ENCODE measurements around the gene MAML3. TPM values are rescaled to one million over a fixed set of nuclear protein-coding genes. Genes with fewer than 3 reads are reported as not detected.

Gene MAML3
- total RNA-seq, 2 donors from 2014 or later = 2.6 to 5.8 TPM

DNA sequence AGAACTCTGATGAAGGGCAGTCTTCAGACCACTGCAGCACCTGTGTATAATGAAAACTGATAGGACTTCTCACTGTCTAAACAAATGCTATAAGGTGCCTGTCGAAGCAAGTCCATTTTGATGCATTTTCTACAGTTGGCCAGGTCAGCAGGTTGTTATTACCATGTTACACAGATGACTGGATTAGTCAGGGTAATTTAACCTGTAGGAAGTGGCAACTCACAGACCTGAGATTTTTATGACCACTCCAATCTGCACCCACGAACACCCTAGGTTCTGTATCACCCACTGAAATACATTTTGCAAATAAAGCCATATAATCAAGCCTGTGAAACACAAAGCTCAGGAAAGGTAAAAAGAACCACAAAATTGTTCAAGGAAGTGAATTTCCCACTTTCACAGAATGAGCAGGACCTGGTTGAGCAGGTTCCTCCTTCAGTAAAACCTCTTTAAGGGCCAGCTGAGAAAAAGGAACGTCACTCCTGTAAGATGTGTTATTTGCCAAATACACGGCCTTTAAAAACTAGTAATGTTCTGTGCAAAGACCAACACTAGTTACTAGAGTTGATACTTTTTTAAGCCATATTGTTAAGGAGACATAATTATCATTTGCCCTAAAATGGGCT lies 12.7 kb downstream of the MAML3 start:
- Histone ChIP-seq H3K9me3 (no peaks in the 10 kb centered on the region), H3K27ac (no peak overlapping the region), H3K36me3 (no peaks in the 10 kb centered on the region), H3K4me3 (no peak overlapping the region), H3K4me1 (no peaks in the 10 kb centered on the region), H3K27me3 (no peaks in the 10 kb centered on the region)
- no peak for TF ChIP-seq CTCF (IDR thresholded peaks at IDR 0.05)
- no peak for DNase-seq (ENCODE audit: low spot score)

- peaks cover 0 to 4% of the 10 kb centered on the region in 2 donors for H3K4me1 ChIP-seq
- no peak overlapping the region for H3K4me3 ChIP-seq
- no peaks in the 10 kb centered on the region for H3K27me3 ChIP-seq
- H3K27ac ChIP-seq = no peak overlapping the region
- H3K36me3 ChIP-seq = no peaks in the 10 kb centered on the region
- TF ChIP-seq CTCF (IDR thresholded peaks at IDR 0.05) = no peak
- DNase-seq (ENCODE audit: low spot score) = no peak
- no peaks in the 10 kb centered on the region for H3K9me3 ChIP-seq
Observed at GRCh38 chr4:140140566-140140965, 13.4 kb downstream of the MAML3 start.

DNA sequence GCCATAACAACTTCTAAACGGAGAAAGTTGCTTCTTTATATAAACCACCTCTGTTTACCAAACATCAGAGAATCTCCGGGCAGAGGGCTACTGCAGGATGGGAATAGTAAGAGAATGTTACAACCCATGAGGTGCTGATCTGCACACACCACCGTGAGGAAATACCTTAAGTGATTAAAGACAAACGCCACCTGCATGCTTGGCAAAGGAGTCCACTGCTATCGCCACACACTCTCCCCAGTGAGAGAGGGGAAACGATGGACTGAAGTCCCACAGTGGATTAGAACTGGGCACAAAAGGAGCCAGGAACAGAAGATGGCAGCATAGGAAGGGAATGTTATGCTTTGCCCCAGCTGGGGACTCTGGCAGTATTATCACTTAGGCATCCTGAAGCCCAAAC lies 15.6 kb downstream of the MAML3 start:
- TF ChIP-seq CTCF (IDR thresholded peaks at IDR 0.05) = no peak
- peaks cover 0 to 10% of the 10 kb centered on the region in 2 donors for H3K4me1 ChIP-seq
- no peaks in the 10 kb centered on the region for H3K27me3 ChIP-seq
- no peak overlapping the region for H3K4me3 ChIP-seq
- H3K27ac ChIP-seq = no peak overlapping the region
- no peak for DNase-seq (ENCODE audit: low spot score)
- H3K9me3 ChIP-seq = no peaks in the 10 kb centered on the region
- no peaks in the 10 kb centered on the region for H3K36me3 ChIP-seq

GRCh38 chr4:140137671-140138070 lies 16.3 kb downstream of the MAML3 start:
- H3K4me1 ChIP-seq = peaks cover 0 to 10% of the 10 kb centered on the region in 2 donors
- DNase-seq (ENCODE audit: low spot score) = no peak
- H3K27ac ChIP-seq = no peak overlapping the region
- TF ChIP-seq CTCF (IDR thresholded peaks at IDR 0.05) = no peak
- H3K9me3 ChIP-seq = no peaks in the 10 kb centered on the region
- H3K27me3 ChIP-seq = no peaks in the 10 kb centered on the region
- no peaks in the 10 kb centered on the region for H3K36me3 ChIP-seq
- no peak overlapping the region for H3K4me3 ChIP-seq

DNA sequence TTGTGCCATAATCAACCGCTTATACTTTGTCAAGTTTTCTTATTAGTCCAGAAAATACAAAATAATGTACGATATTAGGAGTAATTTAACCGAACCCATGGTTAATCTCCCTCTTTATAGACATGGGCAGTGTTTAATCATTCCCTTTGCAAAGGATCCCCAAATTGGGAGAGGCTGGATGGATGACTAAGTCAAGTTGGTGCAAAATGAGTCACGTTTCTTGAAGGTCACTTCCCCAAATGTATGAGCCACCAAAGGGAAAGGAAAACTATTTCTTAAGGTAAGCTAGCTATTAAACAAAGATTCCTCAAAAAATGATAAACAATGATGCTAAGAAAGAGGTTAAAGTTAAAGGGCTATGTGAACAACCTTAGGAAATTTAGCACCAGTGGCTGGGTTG lies 17.5 kb downstream of the MAML3 start:
- DNase-seq (ENCODE audit: low spot score) = no peak
- Histone ChIP-seq H3K9me3 (no peaks in the 10 kb centered on the region), H3K27me3 (no peaks in the 10 kb centered on the region), H3K4me1 (peaks cover 0 to 10% of the 10 kb centered on the region in 2 donors), H3K27ac (no peak overlapping the region), H3K36me3 (no peaks in the 10 kb centered on the region), H3K4me3 (no peak overlapping the region)
- TF ChIP-seq CTCF (IDR thresholded peaks at IDR 0.05) = no peak

DNA sequence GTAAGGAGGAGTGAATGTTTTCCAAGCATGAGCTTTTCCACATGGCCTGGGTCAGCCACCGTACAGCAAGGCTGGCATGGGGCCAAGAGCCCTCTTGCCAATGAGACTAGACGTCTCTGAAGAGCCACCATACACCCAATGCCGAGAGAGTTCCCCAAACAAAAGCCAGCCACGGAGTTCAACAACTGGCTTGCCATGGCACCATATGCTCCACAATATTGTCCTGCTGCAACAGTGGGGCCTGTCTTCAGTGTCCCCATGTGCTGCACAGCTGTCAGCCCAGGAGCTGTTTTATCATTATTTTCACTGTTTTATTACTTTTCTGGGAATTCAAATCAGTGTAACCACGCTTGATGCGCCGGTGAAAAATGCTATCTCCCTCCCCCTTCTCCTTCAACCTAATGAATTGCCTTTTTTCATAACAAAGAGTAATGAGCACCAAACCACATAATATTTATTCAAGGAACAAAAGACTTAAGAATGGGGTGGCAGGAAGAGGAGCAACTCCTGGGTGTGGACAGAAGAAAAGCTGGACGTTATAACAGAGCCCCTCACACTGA lies 18.4 kb downstream of the MAML3 start:
- TF ChIP-seq CTCF (IDR thresholded peaks at IDR 0.05) = no peak
- no peaks in the 10 kb centered on the region for H3K27me3 ChIP-seq
- peak; percentile 65 for DNase-seq (ENCODE audit: low spot score)
- peaks cover 0 to 10% of the 10 kb centered on the region in 2 donors for H3K4me1 ChIP-seq
- no peaks in the 10 kb centered on the region for H3K9me3 ChIP-seq
- H3K4me3 ChIP-seq = no peak overlapping the region
- no peak overlapping the region for H3K27ac ChIP-seq
- H3K36me3 ChIP-seq = no peaks in the 10 kb centered on the region
